HepG2 (cell line): ENCODE results near the gene TPCN2. TPM values are rescaled to one million over a fixed set of nuclear protein-coding genes. Genes with fewer than 3 reads are reported as not detected.

Source experiments
- ATAC-seq: fragments of 200-7000 bp; cut with Tn5 transposase; 3 replicates; pipeline ENCODE4 v1.9.1; 2020; ENCODE audit warnings: mild to moderate bottlenecking, moderate library complexity
- Bru-seq: library from RNA; stranded (reverse); fragments of 400-500 nt; gene quantifications from one replicate; lab custom pipeline; 2021; lab: Mats Ljungman, UMichigan
- BruChase-seq, 2 experiments: library from RNA; stranded (reverse); fragments of 400-500 nt; gene quantifications; one replicate each; lab custom pipeline; 2021; lab: Mats Ljungman, UMichigan
- BruUV-seq: library from RNA; stranded (reverse); fragments of 400-500 nt; replicated peaks from 2 replicates; lab custom pipeline; 2021; lab: Mats Ljungman, UMichigan
- CTCF ChIA-PET: fragments of 300-600 bp; formaldehyde crosslinking; extraction: SDS; loops from one replicate; lab custom pipeline; 2021; ENCODE audit warnings: low total read pairs, inconsistent platforms, low intra/inter-chr PET ratio; lab: Yijun Ruan, JAX
- POLR2A ChIA-PET: fragments of 350-600 bp; sonication (Branson Sonifier 250); formaldehyde crosslinking; loops from one replicate; lab custom pipeline; 2020; ENCODE audit warnings: antibody characterized with exemption, inconsistent platforms; lab: Yijun Ruan, JAX
- DNase-seq: peaks from one replicate; pipeline ENCODE4 v3.0.0-alpha.2; 2015; ENCODE audit warnings: low spot score
- FAIRE-seq: peaks from 3 replicates; lab custom pipeline; 2011; peaks lifted over from hg19 to GRCh38; lab: Jason Lieb, UNC
- H2AFZ ChIP-seq: one replicate; pipeline ENCODE4 v1.6.1; 2011; ENCODE audit warnings: low read length, inconsistent platforms
- H3K27ac ChIP-seq: fragments of 300-600 bp; 3 replicates; pipeline ENCODE4 v1.8.0; 2011; ENCODE audit warnings: mixed run types, mild to moderate bottlenecking, mixed read lengths, low read length, inconsistent platforms; ENCODE audit not compliant: insufficient read depth; ENCODE audit errors: extremely low read length
- H3K27me3 ChIP-seq, 2 experiments: fragments of 200-600 bp in 1 of 2; 2 replicates in 1 of 2; 3 replicates in 1 of 2; pipeline versions ENCODE4 v1.6.0 to v1.8.0; 2011; ENCODE audit warnings: low read length in 2 of 2, mild to moderate bottlenecking in 2 of 2, moderate library complexity in 2 of 2, inconsistent platforms in 1 of 2; ENCODE audit not compliant: insufficient read depth in 2 of 2, control insufficient read depth in 1 of 2
- H3K36me3 ChIP-seq, 2 experiments: fragments of 200-600 bp in 1 of 2; replicated peaks in 1 of 2; 2 replicates in 1 of 2; 3 replicates in 1 of 2; pipeline versions ENCODE4 v1.5.1 to v1.8.0; 2011; ENCODE audit warnings: low read length in 2 of 2, inconsistent platforms in 1 of 2; ENCODE audit not compliant: insufficient read depth in 2 of 2, control insufficient read depth in 1 of 2
- H3K4me1 ChIP-seq: 2 replicates; pipeline ENCODE4 v1.5.1; 2012; ENCODE audit warnings: low read length, inconsistent platforms; ENCODE audit not compliant: insufficient read depth
- H3K4me2 ChIP-seq: 2 replicates; pipeline ENCODE4 v1.6.0; 2011; ENCODE audit warnings: low read depth, low read length, inconsistent platforms
- H3K4me3 ChIP-seq, 3 experiments: fragments of 200-600 bp in 1 of 3; sonication (generic), shearing (Covaris generic) in 1 of 3; replicated peaks in 1 of 3; 2 replicates each; pipeline ENCODE4 v1.5.1; 2011 to 2016; ENCODE audit warnings: low read length in 3 of 3, inconsistent platforms in 2 of 3, low read depth in 2 of 3, mild to moderate bottlenecking in 2 of 3, control low read depth in 1 of 3, mixed read lengths in 1 of 3; ENCODE audit not compliant: insufficient read depth in 1 of 3
- H3K79me2 ChIP-seq: one replicate; pipeline ENCODE4 v1.6.1; 2011; ENCODE audit warnings: low read length, inconsistent platforms; ENCODE audit not compliant: insufficient read depth
- H3K9ac ChIP-seq: 2 replicates; pipeline ENCODE4 v1.6.0; 2011; ENCODE audit warnings: mild to moderate bottlenecking, low read depth, low read length, inconsistent platforms; ENCODE audit not compliant: insufficient read depth
- H3K9me3 ChIP-seq: 2 replicates; pipeline ENCODE4 v1.5.1; 2012; ENCODE audit warnings: mild to moderate bottlenecking, low read length
- H4K20me1 ChIP-seq: 2 replicates; pipeline ENCODE4 v1.6.0; 2011; ENCODE audit warnings: inconsistent platforms, mild to moderate bottlenecking, low read length, moderate library complexity; ENCODE audit not compliant: insufficient read depth
- ATF2 ChIP-seq: sonication (generic); formaldehyde crosslinking; IDR thresholded peaks from 2 replicates; pipeline ENCODE4 v1.4.0; 2020; ENCODE audit warnings: missing genetic modification reagents
- KLF6 ChIP-seq: IDR thresholded peaks from 2 replicates; pipeline ENCODE4 v1.8.0; 2016; ENCODE audit warnings: missing biosample characterization, missing genetic modification reagents
- NR2C2 ChIP-seq: sonication (generic); formaldehyde crosslinking; IDR thresholded peaks from 2 replicates; pipeline ENCODE4 v1.4.0; 2020; ENCODE audit warnings: missing genetic modification reagents, mild to moderate bottlenecking, moderate library complexity, borderline replicate concordance
- POGK ChIP-seq: sonication (generic); formaldehyde crosslinking; conservative IDR thresholded peaks from 2 replicates; pipeline ENCODE4 v1.8.0; 2022; ENCODE audit warnings: mild to moderate bottlenecking, moderate library complexity, missing genetic modification reagents
- RFXAP ChIP-seq: sonication (generic); formaldehyde crosslinking; IDR thresholded peaks from 2 replicates; pipeline ENCODE4 v1.4.0; 2020; ENCODE audit warnings: missing genetic modification reagents, borderline replicate concordance
- ZKSCAN8 ChIP-seq: IDR thresholded peaks from 2 replicates; pipeline ENCODE4 v1.6.1; 2016; ENCODE audit warnings: borderline replicate concordance, missing genetic modification reagents, missing compliant biosample characterization
- ZNF136 ChIP-seq: sonication (generic); formaldehyde crosslinking; IDR thresholded peaks from 2 replicates; pipeline ENCODE4 v1.8.1; 2022; ENCODE audit warnings: low read depth, mild to moderate bottlenecking, moderate library complexity, missing genetic modification reagents
- ZNF33B ChIP-seq: sonication (generic); formaldehyde crosslinking; IDR thresholded peaks from 2 replicates; pipeline ENCODE4 v1.5.1; 2020; ENCODE audit warnings: mild to moderate bottlenecking, missing genetic modification reagents
- ZNF44 ChIP-seq: sonication (generic); formaldehyde crosslinking; IDR thresholded peaks from 2 replicates; pipeline ENCODE4 v1.5.1; 2020; ENCODE audit warnings: mild to moderate bottlenecking, missing genetic modification reagents
- ZNF574 ChIP-seq: sonication (generic); formaldehyde crosslinking; IDR thresholded peaks from 2 replicates; pipeline ENCODE4 v1.4.0; 2020; ENCODE audit warnings: missing genetic modification reagents
- WGBS: methylation state at CpG from one replicate; pipeline ENCODE4 v1.1.6; 2017; ENCODE audit warnings: low lambda C conversion rate; 5-methylcytosine and 5-hydroxymethylcytosine counted together
- in situ Hi-C: cut with HindIII; loops from 2 replicates; pipeline ENCODE4 v1.10.0; 2017; ENCODE audit warnings: low pct_unique_long_range_greater_than_20kb; ENCODE audit not compliant: extremely low pct_ligation_motif_present
- intact Hi-C: fragments of 100-400 bp; cut with micrococcal nuclease; formaldehyde crosslinking; loops from one replicate; pipeline ENCODE4 v1.10.0; 2022; ENCODE audit not compliant: unreplicated experiment
- long read RNA-seq, 2 experiments: library from RNA in 1 of 2; library from polyadenylated mRNA in 1 of 2; stranded (forward) in 1 of 2; unstranded in 1 of 2; transcript quantifications; one replicate each; pipeline ENCODE4 v2.0.0, GENCODE V29; 2019 to 2022
- polyA minus RNA-seq, 3 experiments: library from RNA; depleted of rRNA, polyadenylated mRNA; stranded (reverse); fragments of >200 nt; gene quantifications; 2 replicates each; pipeline ENCODE4 v1.2.3, GENCODE V29; 2011; ENCODE audit warnings: low replicate concordance in 1 of 3
- polyA plus RNA-seq, 8 experiments: library from polyadenylated mRNA; depleted of rRNA in 3 of 8; stranded (reverse) in 7 of 8; unstranded in 1 of 8; fragments of >200 nt; fragmentation: Illumina TruSeq in 4 of 8; extraction: Trizol in 4 of 8; gene quantifications; 2 replicates each; pipeline versions ENCODE4 v1.2.1 to v1.2.3, GENCODE V29; 2011 to 2016; ENCODE audit warnings: low read depth in 4 of 8, missing spikeins in 1 of 8, mixed read lengths in 1 of 8; ENCODE audit not compliant: insufficient read depth in 1 of 8
- total RNA-seq, 5 experiments: library from RNA; depleted of rRNA; stranded (reverse); fragments of >200 nt; fragmentation: Illumina TruSeq; extraction: Trizol; gene quantifications; 2 replicates each; pipeline ENCODE4 v1.2.3, GENCODE V29; 2016; ENCODE audit warnings: low read depth in 1 of 5

TPCN2 gene
- total RNA-seq (2016; rRNA removed; fragmentation: Illumina TruSeq; extraction: Trizol) (2.0 and 5.9 TPM in 2 replicates), polyA plus RNA-seq (2011; rRNA removed) (5.6 and 6.9 TPM in 2 replicates), polyA minus RNA-seq (2011; rRNA and poly(A)+ RNA removed; ENCODE audit: low replicate concordance) (10.3 and 20.2 TPM in 2 replicates), Bru-seq, nascent RNA (percentile 44 among the genes with signal in this experiment), BruChase-seq, experiment 1, labeled RNA remaining after a 6-hour chase (percentile 40 among the genes with signal in this experiment), BruChase-seq, experiment 2, labeled RNA remaining after a 2-hour chase (percentile 51 among the genes with signal in this experiment)
- 3.5 and 4.3 TPM in 2 replicates for total RNA-seq (2016; cell fraction: cytosol; rRNA removed; fragmentation: Illumina TruSeq; extraction: Trizol; ENCODE audit: low read depth)
- 1.8 and 5.7 TPM in 2 replicates for total RNA-seq (2016; cell fraction: insoluble cytoplasmic fraction; rRNA removed; fragmentation: Illumina TruSeq; extraction: Trizol)
- 2.4 and 2.5 TPM in 2 replicates for total RNA-seq (2016; cell fraction: membrane; rRNA removed; fragmentation: Illumina TruSeq; extraction: Trizol)
- total RNA-seq (2016; cell fraction: nucleus; rRNA removed; fragmentation: Illumina TruSeq; extraction: Trizol): 7.8 and 11.5 TPM in 2 replicates
- 3.3 and 3.5 TPM in 2 replicates for polyA plus RNA-seq (2011; cell fraction: cytosol; rRNA removed)
- polyA plus RNA-seq (2011; cell fraction: nucleus; rRNA removed): 37.2 and 42.8 TPM in 2 replicates
- polyA plus RNA-seq (2012): 4.5 and 4.7 TPM in 2 replicates
- polyA plus RNA-seq (2016; cell fraction: cytosol; fragmentation: Illumina TruSeq; extraction: Trizol; ENCODE audit: low read depth): 0.52 and 0.74 TPM in 2 replicates
- 1.7 and 2.1 TPM in 2 replicates for polyA plus RNA-seq (2016; cell fraction: insoluble cytoplasmic fraction; fragmentation: Illumina TruSeq; extraction: Trizol; ENCODE audit: low read depth)
- 1.3 TPM in 2 replicates for polyA plus RNA-seq (2016; cell fraction: membrane; fragmentation: Illumina TruSeq; extraction: Trizol; ENCODE audit: low read depth)
- 17.8 and 19.4 TPM in 2 replicates for polyA plus RNA-seq (2016; cell fraction: nucleus; fragmentation: Illumina TruSeq; extraction: Trizol; ENCODE audit: insufficient read depth, low read depth)
- polyA minus RNA-seq (2011; cell fraction: cytosol; rRNA and poly(A)+ RNA removed): 1.6 TPM in 2 replicates
- polyA minus RNA-seq (2011; cell fraction: nucleus; rRNA and poly(A)+ RNA removed): 14.9 and 16.5 TPM in 2 replicates
- long read RNA-seq, experiment 1, partial matches to known transcripts: 0 of 7 reads
- long read RNA-seq, experiment 1, other reads (novel, unspliced or antisense): 5 of 7 reads
- long read RNA-seq, experiment 2, partial matches to known transcripts: 2 of 15 reads
- long read RNA-seq, experiment 2, other reads (novel, unspliced or antisense): 10 of 15 reads

- in situ Hi-C loops: no loop called here
- peak within 1 kb of the TSS; percentile 88 for H3K4me2 ChIP-seq
- H3K27me3 ChIP-seq: no peaks in the 10 kb centered on the region
- H3K36me3 ChIP-seq: peaks cover 0 to 2% of the 10 kb centered on the region in 2 experiments; a peak in 2 of 5 replicates
- intact Hi-C loops: no loop called here
- H3K4me1 ChIP-seq: peaks cover 51% of the 10 kb centered on the region
- H3K79me2 ChIP-seq: peaks cover 9% of the 10 kb centered on the region
- H3K27ac ChIP-seq: peak within 1 kb of the TSS; percentile 54
- peak within 1 kb of the TSS; percentile 69 to 97 (median 80) for H3K4me3 ChIP-seq
- peak within 1 kb of the TSS; percentile 64 for H2AFZ ChIP-seq
- DNase-seq: peak; percentile 91
- ChIA-PET POLR2A (interaction anchor here (0.8 to 1.0 kb wide), 2 partner anchors 21 to 48 kb away, joined by 3 to 5 read pairs; no protein-coding TSS in a partner anchor), CTCF (no interaction called here)
- H3K9ac ChIP-seq: peak within 1 kb of the TSS; percentile 89
- FAIRE-seq: peak; percentile 40
- no TSS peak for BruUV-seq
- 0 out of 2 replicates have a peak, but pooled peaks cover 3% of the 10 kb centered on the region for H4K20me1 ChIP-seq
- H3K9me3 ChIP-seq: no peaks in the 10 kb centered on the region
- peak; percentile 82 for ATAC-seq
- 0% methylated on average over 4 of the region's 76 CpGs for WGBS
- peak; percentile 61 for TF ChIP-seq ZNF574 (CRISPR knock-in tag)
- TF ChIP-seq ZNF44: peak; percentile 77; the same call in 1 of the 2 replicates
- peak; percentile 54; the same call in 1 of the 2 replicates for TF ChIP-seq NR2C2 (CRISPR knock-in tag)
- 0 out of 2 replicates have a peak, but pooled peaks have one; percentile 59 for TF ChIP-seq KLF6
- peak; percentile 74; the same call in 1 of the 2 replicates for TF ChIP-seq ZNF33B (CRISPR knock-in tag)
- no peak for TF ChIP-seq ZNF136
- 0 out of 2 replicates have a peak, but pooled peaks have one; percentile 17 for TF ChIP-seq POGK
- 0 out of 2 replicates have a peak, but pooled peaks have one; percentile 7 for TF ChIP-seq ZKSCAN8
- peak; percentile 54; the same call in 1 of the 2 replicates for TF ChIP-seq RFXAP (CRISPR knock-in tag)
- TF ChIP-seq ATF2: peak; percentile 40; the same call in 1 of the 2 replicates
Observed at GRCh38 chr11:69048694-69049489, at the start of gene TPCN2. Gene TPCN2 (plus strand): TSS chr11:69048932. CDS start chr11:69048998, 66 bp downstream.
